WTC11 (cell line): ENCODE results near the gene MTX1.

Experiments used
- CBFB ChIP-seq: sonication (generic); formaldehyde crosslinking; IDR thresholded peaks from 2 replicates; pipeline ENCODE4 v1.8.1; 2022; ENCODE audit warnings: mild to moderate bottlenecking, low read depth, missing genetic modification reagents
- NR1H2 ChIP-seq: sonication (generic); formaldehyde crosslinking; IDR thresholded peaks from 2 replicates; pipeline ENCODE4 v1.9.0; 2021; ENCODE audit warnings: mild to moderate bottlenecking, moderate library complexity, missing genetic modification reagents
- TCF7 ChIP-seq: sonication (generic); formaldehyde crosslinking; IDR thresholded peaks from 2 replicates; pipeline ENCODE4 v1.8.0; 2022; ENCODE audit warnings: mild to moderate bottlenecking, low read depth, missing genetic modification reagents, moderate library complexity
- TEAD1 ChIP-seq: sonication (generic); formaldehyde crosslinking; IDR thresholded peaks from 2 replicates; pipeline ENCODE4 v1.8.0; 2022; ENCODE audit warnings: mild to moderate bottlenecking, missing genetic modification reagents
- ZNF138 ChIP-seq: sonication (generic); formaldehyde crosslinking; conservative IDR thresholded peaks from 2 replicates; pipeline ENCODE4 v1.8.1; 2022; ENCODE audit warnings: mild to moderate bottlenecking, moderate library complexity, missing genetic modification reagents
- TF ChIP-seq, protein P1 (sequence below): fragments of 200-600 bp; IDR thresholded peaks from 2 replicates; pipeline ENCODE4 v1.8.0; 2022; ENCODE audit warnings: antibody characterized with exemption
- TF ChIP-seq, protein P2 (sequence below): fragments of 250-450 bp; sonication (Bioruptor Pico); IDR thresholded peaks from 2 replicates; pipeline ENCODE4 v1.9.0; 2021; ENCODE audit warnings: mild to moderate bottlenecking, borderline replicate concordance
- TF ChIP-seq, protein P3 (sequence below): sonication (generic); formaldehyde crosslinking; IDR thresholded peaks from 2 replicates; pipeline ENCODE4 v1.8.1; 2022; ENCODE audit warnings: low read depth, missing genetic modification reagents, borderline replicate concordance

DNA sequence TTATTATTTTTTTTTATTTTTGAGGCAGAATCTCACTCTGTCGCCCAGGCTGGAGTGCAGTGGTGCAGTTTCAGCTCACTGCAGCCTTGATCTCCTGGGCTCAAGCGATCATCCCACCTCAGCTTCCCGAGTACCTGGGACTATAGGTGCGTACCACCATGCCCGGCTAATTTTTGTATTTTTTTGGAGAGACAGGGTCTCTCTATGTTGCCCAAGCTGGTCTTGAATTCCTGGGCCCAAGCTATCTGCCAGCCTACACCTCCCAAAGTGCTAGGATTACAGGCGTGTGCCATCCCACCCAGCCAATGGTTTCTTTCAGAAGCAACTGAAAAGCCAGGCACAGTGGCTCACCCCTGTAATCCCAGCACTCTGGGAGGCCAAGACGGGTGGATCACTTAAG is 37.7 kb upstream of the MTX1 start:
- TF ChIP-seq, protein P1, sequence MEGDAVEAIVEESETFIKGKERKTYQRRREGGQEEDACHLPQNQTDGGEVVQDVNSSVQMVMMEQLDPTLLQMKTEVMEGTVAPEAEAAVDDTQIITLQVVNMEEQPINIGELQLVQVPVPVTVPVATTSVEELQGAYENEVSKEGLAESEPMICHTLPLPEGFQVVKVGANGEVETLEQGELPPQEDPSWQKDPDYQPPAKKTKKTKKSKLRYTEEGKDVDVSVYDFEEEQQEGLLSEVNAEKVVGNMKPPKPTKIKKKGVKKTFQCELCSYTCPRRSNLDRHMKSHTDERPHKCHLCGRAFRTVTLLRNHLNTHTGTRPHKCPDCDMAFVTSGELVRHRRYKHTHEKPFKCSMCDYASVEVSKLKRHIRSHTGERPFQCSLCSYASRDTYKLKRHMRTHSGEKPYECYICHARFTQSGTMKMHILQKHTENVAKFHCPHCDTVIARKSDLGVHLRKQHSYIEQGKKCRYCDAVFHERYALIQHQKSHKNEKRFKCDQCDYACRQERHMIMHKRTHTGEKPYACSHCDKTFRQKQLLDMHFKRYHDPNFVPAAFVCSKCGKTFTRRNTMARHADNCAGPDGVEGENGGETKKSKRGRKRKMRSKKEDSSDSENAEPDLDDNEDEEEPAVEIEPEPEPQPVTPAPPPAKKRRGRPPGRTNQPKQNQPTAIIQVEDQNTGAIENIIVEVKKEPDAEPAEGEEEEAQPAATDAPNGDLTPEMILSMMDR = no peak
- TF ChIP-seq ZNF138 = no peak
- no peak for TF ChIP-seq CBFB (CRISPR knock-in tag)
- TF ChIP-seq TCF7 (CRISPR knock-in tag) = no peak
- TF ChIP-seq NR1H2 = no peak
- TF ChIP-seq TEAD1 (CRISPR knock-in tag) = no peak
- TF ChIP-seq, protein P2, sequence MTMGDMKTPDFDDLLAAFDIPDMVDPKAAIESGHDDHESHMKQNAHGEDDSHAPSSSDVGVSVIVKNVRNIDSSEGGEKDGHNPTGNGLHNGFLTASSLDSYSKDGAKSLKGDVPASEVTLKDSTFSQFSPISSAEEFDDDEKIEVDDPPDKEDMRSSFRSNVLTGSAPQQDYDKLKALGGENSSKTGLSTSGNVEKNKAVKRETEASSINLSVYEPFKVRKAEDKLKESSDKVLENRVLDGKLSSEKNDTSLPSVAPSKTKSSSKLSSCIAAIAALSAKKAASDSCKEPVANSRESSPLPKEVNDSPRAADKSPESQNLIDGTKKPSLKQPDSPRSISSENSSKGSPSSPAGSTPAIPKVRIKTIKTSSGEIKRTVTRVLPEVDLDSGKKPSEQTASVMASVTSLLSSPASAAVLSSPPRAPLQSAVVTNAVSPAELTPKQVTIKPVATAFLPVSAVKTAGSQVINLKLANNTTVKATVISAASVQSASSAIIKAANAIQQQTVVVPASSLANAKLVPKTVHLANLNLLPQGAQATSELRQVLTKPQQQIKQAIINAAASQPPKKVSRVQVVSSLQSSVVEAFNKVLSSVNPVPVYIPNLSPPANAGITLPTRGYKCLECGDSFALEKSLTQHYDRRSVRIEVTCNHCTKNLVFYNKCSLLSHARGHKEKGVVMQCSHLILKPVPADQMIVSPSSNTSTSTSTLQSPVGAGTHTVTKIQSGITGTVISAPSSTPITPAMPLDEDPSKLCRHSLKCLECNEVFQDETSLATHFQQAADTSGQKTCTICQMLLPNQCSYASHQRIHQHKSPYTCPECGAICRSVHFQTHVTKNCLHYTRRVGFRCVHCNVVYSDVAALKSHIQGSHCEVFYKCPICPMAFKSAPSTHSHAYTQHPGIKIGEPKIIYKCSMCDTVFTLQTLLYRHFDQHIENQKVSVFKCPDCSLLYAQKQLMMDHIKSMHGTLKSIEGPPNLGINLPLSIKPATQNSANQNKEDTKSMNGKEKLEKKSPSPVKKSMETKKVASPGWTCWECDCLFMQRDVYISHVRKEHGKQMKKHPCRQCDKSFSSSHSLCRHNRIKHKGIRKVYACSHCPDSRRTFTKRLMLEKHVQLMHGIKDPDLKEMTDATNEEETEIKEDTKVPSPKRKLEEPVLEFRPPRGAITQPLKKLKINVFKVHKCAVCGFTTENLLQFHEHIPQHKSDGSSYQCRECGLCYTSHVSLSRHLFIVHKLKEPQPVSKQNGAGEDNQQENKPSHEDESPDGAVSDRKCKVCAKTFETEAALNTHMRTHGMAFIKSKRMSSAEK (CRISPR knock-in tag) = no peak
- TF ChIP-seq, protein P3, sequence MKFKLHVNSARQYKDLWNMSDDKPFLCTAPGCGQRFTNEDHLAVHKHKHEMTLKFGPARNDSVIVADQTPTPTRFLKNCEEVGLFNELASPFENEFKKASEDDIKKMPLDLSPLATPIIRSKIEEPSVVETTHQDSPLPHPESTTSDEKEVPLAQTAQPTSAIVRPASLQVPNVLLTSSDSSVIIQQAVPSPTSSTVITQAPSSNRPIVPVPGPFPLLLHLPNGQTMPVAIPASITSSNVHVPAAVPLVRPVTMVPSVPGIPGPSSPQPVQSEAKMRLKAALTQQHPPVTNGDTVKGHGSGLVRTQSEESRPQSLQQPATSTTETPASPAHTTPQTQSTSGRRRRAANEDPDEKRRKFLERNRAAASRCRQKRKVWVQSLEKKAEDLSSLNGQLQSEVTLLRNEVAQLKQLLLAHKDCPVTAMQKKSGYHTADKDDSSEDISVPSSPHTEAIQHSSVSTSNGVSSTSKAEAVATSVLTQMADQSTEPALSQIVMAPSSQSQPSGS (CRISPR knock-in tag) = no peak
